GM12878 (cell line): ENCODE results near the gene CORO7. TPM values are rescaled to one million over a fixed set of nuclear protein-coding genes. Genes with fewer than 3 reads are reported as not detected.

Experiments used
- ATAC-seq: fragments of 200-7000 bp; cut with Tn5 transposase; 3 replicates; pipeline ENCODE4 v1.9.1; 2020; ENCODE audit warnings: mild to moderate bottlenecking, moderate library complexity
- BruUV-seq: library from RNA; stranded (reverse); fragments of 400-500 nt; replicated peaks from 2 replicates; lab custom pipeline; 2021; lab: Mats Ljungman, UMichigan
- CTCF ChIA-PET: fragments of 300-600 bp; sonication (Branson Sonifier 250); formaldehyde crosslinking; extraction: SDS; loops from one replicate; lab custom pipeline; 2021; ENCODE audit warnings: inconsistent platforms; lab: Yijun Ruan, JAX
- POLR2A ChIA-PET: fragments of 350-600 bp; formaldehyde crosslinking; extraction: SDS; loops from one replicate; lab custom pipeline; 2021; ENCODE audit warnings: inconsistent platforms; lab: Charles Lee
- RAD21 ChIA-PET: fragments of 300-600 bp; sonication (Branson Sonifier 250); formaldehyde crosslinking; loops from one replicate; lab custom pipeline; 2023; ENCODE audit warnings: antibody characterized with exemption; ENCODE audit not compliant: unreplicated experiment; lab: Charles Lee
- SMC1A ChIA-PET: fragments of 300-600 bp; sonication (Branson Sonifier 250); formaldehyde crosslinking; loops from one replicate; lab custom pipeline; 2023; ENCODE audit not compliant: unreplicated experiment, uncharacterized antibody; lab: Charles Lee
- DNase-seq: peaks from one replicate; pipeline ENCODE4 v3.0.0-alpha.2; 2011; ENCODE audit warnings: low read depth, low spot score
- FAIRE-seq: peaks from 3 replicates; lab custom pipeline; 2011; peaks lifted over from hg19 to GRCh38; lab: Jason Lieb, UNC
- H2AFZ ChIP-seq: 2 replicates; pipeline ENCODE4 v1.6.0; 2011; ENCODE audit warnings: low read depth, low read length, control low read depth; ENCODE audit not compliant: control insufficient read depth
- H3K27ac ChIP-seq: 2 replicates; pipeline ENCODE4 v1.5.1; 2011; ENCODE audit warnings: control low read depth; ENCODE audit not compliant: control insufficient read depth, insufficient read depth
- H3K27me3 ChIP-seq, 2 experiments: replicated peaks in 1 of 2; 2 replicates each; pipeline versions ENCODE4 v1.6.0 to v1.6.1; 2011; ENCODE audit warnings: low read length in 1 of 2; ENCODE audit not compliant: control insufficient read depth in 2 of 2, insufficient read depth in 2 of 2
- H3K36me3 ChIP-seq, 2 experiments: 2 replicates each; pipeline ENCODE4 v1.5.1; 2011; ENCODE audit warnings: low read length in 1 of 2; ENCODE audit not compliant: control insufficient read depth in 2 of 2, insufficient read depth in 2 of 2
- H3K4me1 ChIP-seq: 2 replicates; pipeline ENCODE4 v1.6.1; 2011; ENCODE audit warnings: mild to moderate bottlenecking, low read length, moderate library complexity, mixed read lengths; ENCODE audit not compliant: control insufficient read depth, insufficient read depth
- H3K4me2 ChIP-seq: 2 replicates; pipeline ENCODE4 v1.6.0; 2011; ENCODE audit warnings: control low read depth; ENCODE audit not compliant: control insufficient read depth, insufficient read depth
- H3K4me3 ChIP-seq: fragments of 200-600 bp; sonication (generic); 2 replicates; pipeline ENCODE4 v1.5.1; 2016
- H3K79me2 ChIP-seq: 2 replicates; pipeline ENCODE4 v1.6.0; 2011; ENCODE audit warnings: low read length; ENCODE audit not compliant: control insufficient read depth, insufficient read depth
- H3K9ac ChIP-seq: 2 replicates; pipeline ENCODE4 v1.8.0; 2011; ENCODE audit warnings: low read length, control low read depth, mixed read lengths; ENCODE audit not compliant: control insufficient read depth, insufficient read depth
- H3K9me3 ChIP-seq: replicated peaks from 3 replicates; pipeline ENCODE4 v1.5.1; 2011; ENCODE audit warnings: mild to moderate bottlenecking, low read length; ENCODE audit not compliant: control insufficient read depth, insufficient read depth
- H4K20me1 ChIP-seq: 2 replicates; pipeline ENCODE4 v1.6.0; 2011; ENCODE audit not compliant: control insufficient read depth, insufficient read depth
- CBX5 ChIP-seq: sonication (generic); IDR thresholded peaks from 2 replicates; pipeline ENCODE4 v1.6.1; 2016; ENCODE audit warnings: low read depth, moderate library complexity, mild to moderate bottlenecking, inconsistent platforms
- CHD2 ChIP-seq: IDR thresholded peaks from 2 replicates; pipeline ENCODE4 v1.6.1; 2011; ENCODE audit warnings: low read depth, low read length, improper control_type of control experiment, borderline replicate concordance
- GABPA ChIP-seq: IDR thresholded peaks from 2 replicates; pipeline ENCODE4 v1.6.1; 2014; ENCODE audit warnings: antibody characterized with exemption, low read depth, mild to moderate bottlenecking, inconsistent platforms
- NFYB ChIP-seq: IDR thresholded peaks from 2 replicates; pipeline ENCODE4 v1.6.1; 2011; ENCODE audit warnings: low read depth, mild to moderate bottlenecking, low read length, improper control_type of control experiment, moderate library complexity; ENCODE audit not compliant: insufficient read depth
- NR2F1 ChIP-seq: fragments of 450-650 bp; conservative IDR thresholded peaks from 2 replicates; pipeline ENCODE4 v1.6.1; 2017; ENCODE audit warnings: mild to moderate bottlenecking
- RELA ChIP-seq: fragments of 450-650 bp; IDR thresholded peaks from 2 replicates; pipeline ENCODE4 v1.8.0; 2014; ENCODE audit warnings: borderline replicate concordance; ENCODE audit not compliant: partially characterized antibody
- WGBS: methylation state at CpG from one replicate; pipeline ENCODE4 v1.1.6; 2016; ENCODE audit warnings: low lambda C conversion rate; ENCODE audit not compliant: insufficient replicate concordance, insufficient coverage; ENCODE audit errors: missing lambda C conversion rate; 5-methylcytosine and 5-hydroxymethylcytosine counted together
- in situ Hi-C: fragments of 300-500 bp; cut with MboI; formaldehyde crosslinking; loops from 9 replicates; pipeline ENCODE4 v1.14.3; 2018; ENCODE audit warnings: mixed read lengths
- intact Hi-C: fragments of 100-400 bp; cut with micrococcal nuclease; formaldehyde crosslinking; loops from one replicate; pipeline ENCODE4 v1.14.2; 2022; ENCODE audit not compliant: unreplicated experiment
- polyA plus RNA-seq, 11 experiments: library from polyadenylated mRNA; depleted of rRNA in 4 of 11; unstranded in 6 of 11; stranded (reverse) in 5 of 11; fragments of >200 nt; fragmentation: Nextera tagmentation in 4 of 11; fragmentation: Illumina TruSeq in 1 of 11; extraction: Ambion mirVana in 4 of 11; extraction: Trizol in 1 of 11; gene quantifications; 1 replicate in 1 of 11; 2 replicates in 10 of 11; pipeline versions ENCODE4 v1.2.1 to v1.2.3, GENCODE V29; 2011 to 2016; ENCODE audit warnings: inconsistent platforms in 2 of 11, missing spikeins in 2 of 11, low read depth in 1 of 11
- total RNA-seq, 4 experiments: library from RNA; depleted of rRNA in 3 of 4; stranded (reverse); fragments of >200 nt in 3 of 4; fragmentation: Illumina TruSeq in 1 of 4; extraction: Trizol in 1 of 4; gene quantifications; 2 replicates each; pipeline versions ENCODE4 v1.2.1 to v1.2.3, GENCODE V29; 2013 to 2021
- TF ChIP-seq, protein P1 (sequence below): fragments of 450-650 bp; IDR thresholded peaks from 2 replicates; pipeline ENCODE4 v1.6.1; 2017; ENCODE audit warnings: antibody characterized with exemption, mild to moderate bottlenecking, moderate library complexity
- TF ChIP-seq, protein P2 (sequence below): IDR thresholded peaks from 2 replicates; pipeline ENCODE4 v1.6.1; 2012; ENCODE audit warnings: low read depth, low read length, improper control_type of control experiment
- TF ChIP-seq, protein P3 (sequence below): fragments of 450-650 bp; IDR thresholded peaks from 2 replicates; pipeline ENCODE4 v1.6.1; 2017; ENCODE audit warnings: mild to moderate bottlenecking
- TF ChIP-seq, protein P4 (sequence below): fragments of 450-650 bp; IDR thresholded peaks from 2 replicates; pipeline ENCODE4 v1.6.1; 2017; ENCODE audit warnings: mild to moderate bottlenecking, moderate library complexity

The CORO7 gene
- total and polyA plus RNA-seq, 10 of the 15 experiments (the other 5 are each of a cell fraction or from before 2014, with no cell fraction given), result 0.64 to 89.2 (median 43.7) TPM

DNA sequence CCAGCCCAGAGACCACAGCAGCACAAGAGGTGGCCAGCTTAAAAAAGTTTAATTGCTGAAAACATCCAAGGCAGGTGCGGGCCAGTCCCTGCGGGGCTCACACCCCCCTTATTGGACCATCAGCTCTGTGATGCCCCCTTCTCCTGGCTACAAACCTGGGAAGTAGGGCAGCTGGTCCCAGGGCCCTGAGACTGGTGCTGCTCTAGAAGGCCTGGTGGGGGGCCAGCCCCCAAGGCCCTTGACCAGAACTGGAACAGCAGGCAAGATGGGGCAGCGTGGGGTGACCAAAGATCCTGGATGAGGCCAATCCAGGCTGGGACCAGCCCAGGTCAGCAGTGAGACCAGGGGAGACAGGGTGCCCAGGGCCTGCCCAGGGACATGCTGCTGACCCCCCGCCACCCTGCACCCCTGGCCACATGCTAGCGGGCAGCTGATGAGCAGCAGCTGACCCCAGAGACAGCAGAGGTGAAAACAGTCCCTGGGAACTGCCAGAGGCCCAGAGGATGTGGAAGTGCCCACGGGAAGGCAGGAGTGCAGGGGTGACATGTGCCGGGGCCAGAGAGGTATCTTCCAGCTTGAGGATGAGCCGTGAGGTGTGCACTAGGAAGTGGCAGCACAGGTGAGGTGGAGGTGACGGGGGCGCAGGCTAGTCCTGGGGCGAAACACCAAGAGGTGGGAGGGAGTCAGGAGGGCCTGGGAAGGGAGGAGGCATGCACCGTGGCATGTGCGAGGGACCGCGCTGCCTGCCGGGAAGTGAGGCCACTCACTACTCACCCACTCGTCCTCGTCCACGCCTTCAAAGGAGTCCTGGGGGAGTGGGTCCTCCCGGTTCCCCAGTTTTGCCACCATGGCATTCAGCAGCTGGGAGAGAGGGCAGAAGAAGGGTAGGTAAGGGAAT lies 61.6 kb downstream of the CORO7 start:
- H4K20me1 ChIP-seq, result no peaks in the 10 kb centered on the region
- H3K9ac ChIP-seq, result no peak overlapping the region
- ATAC-seq (no peak), DNase-seq (no peak), FAIRE-seq (no peak)
- no peaks in the 10 kb centered on the region for H3K9me3 ChIP-seq
- no peak overlapping the region for H2AFZ ChIP-seq
- 88% methylated on average over 17 of the region's 20 CpGs for WGBS
- RAD21 ChIA-PET, result no interaction called here
- H3K27me3 ChIP-seq, result no peaks in the 10 kb centered on the region
- H3K4me3 ChIP-seq, result no peak overlapping the region
- in situ Hi-C loops, result no loop called here
- H3K4me2 ChIP-seq, result no peak overlapping the region
- H3K79me2 ChIP-seq, result peaks cover 12% of the 10 kb centered on the region
- intact Hi-C loops, result loop anchor here (10.0 kb wide), 1 partner anchor 120 kb away; the partner anchor contains the start of genes HMOX2 and NMRAL1
- no peaks in the 10 kb centered on the region for H3K4me1 ChIP-seq
- no peak overlapping the region for H3K27ac ChIP-seq
- H3K36me3 ChIP-seq, result peaks cover 4 to 6% of the 10 kb centered on the region in 2 experiments; a peak in 3 of 4 replicates
- CTCF ChIA-PET, result interaction anchor here (2.4 kb wide), 1 partner anchor 101 kb away, joined by 6 read pairs; no protein-coding TSS in a partner anchor
- SMC1A ChIA-PET, result no interaction called here
- POLR2A ChIA-PET, result no interaction called here
- no TSS peak for BruUV-seq
- TF ChIP-seq, protein P1, sequence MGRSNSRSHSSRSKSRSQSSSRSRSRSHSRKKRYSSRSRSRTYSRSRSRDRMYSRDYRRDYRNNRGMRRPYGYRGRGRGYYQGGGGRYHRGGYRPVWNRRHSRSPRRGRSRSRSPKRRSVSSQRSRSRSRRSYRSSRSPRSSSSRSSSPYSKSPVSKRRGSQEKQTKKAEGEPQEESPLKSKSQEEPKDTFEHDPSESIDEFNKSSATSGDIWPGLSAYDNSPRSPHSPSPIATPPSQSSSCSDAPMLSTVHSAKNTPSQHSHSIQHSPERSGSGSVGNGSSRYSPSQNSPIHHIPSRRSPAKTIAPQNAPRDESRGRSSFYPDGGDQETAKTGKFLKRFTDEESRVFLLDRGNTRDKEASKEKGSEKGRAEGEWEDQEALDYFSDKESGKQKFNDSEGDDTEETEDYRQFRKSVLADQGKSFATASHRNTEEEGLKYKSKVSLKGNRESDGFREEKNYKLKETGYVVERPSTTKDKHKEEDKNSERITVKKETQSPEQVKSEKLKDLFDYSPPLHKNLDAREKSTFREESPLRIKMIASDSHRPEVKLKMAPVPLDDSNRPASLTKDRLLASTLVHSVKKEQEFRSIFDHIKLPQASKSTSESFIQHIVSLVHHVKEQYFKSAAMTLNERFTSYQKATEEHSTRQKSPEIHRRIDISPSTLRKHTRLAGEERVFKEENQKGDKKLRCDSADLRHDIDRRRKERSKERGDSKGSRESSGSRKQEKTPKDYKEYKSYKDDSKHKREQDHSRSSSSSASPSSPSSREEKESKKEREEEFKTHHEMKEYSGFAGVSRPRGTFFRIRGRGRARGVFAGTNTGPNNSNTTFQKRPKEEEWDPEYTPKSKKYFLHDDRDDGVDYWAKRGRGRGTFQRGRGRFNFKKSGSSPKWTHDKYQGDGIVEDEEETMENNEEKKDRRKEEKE, result no peak
- no peak for TF ChIP-seq CBX5
- TF ChIP-seq, protein P2, sequence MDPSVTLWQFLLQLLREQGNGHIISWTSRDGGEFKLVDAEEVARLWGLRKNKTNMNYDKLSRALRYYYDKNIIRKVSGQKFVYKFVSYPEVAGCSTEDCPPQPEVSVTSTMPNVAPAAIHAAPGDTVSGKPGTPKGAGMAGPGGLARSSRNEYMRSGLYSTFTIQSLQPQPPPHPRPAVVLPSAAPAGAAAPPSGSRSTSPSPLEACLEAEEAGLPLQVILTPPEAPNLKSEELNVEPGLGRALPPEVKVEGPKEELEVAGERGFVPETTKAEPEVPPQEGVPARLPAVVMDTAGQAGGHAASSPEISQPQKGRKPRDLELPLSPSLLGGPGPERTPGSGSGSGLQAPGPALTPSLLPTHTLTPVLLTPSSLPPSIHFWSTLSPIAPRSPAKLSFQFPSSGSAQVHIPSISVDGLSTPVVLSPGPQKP, result no peak
- TF ChIP-seq GABPA, result no peak
- TF ChIP-seq, protein P3, sequence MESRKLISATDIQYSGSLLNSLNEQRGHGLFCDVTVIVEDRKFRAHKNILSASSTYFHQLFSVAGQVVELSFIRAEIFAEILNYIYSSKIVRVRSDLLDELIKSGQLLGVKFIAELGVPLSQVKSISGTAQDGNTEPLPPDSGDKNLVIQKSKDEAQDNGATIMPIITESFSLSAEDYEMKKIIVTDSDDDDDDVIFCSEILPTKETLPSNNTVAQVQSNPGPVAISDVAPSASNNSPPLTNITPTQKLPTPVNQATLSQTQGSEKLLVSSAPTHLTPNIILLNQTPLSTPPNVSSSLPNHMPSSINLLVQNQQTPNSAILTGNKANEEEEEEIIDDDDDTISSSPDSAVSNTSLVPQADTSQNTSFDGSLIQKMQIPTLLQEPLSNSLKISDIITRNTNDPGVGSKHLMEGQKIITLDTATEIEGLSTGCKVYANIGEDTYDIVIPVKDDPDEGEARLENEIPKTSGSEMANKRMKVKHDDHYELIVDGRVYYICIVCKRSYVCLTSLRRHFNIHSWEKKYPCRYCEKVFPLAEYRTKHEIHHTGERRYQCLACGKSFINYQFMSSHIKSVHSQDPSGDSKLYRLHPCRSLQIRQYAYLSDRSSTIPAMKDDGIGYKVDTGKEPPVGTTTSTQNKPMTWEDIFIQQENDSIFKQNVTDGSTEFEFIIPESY, result no peak
- TF ChIP-seq NR2F1, result no peak
- no peak for TF ChIP-seq CHD2
- TF ChIP-seq, protein P4, sequence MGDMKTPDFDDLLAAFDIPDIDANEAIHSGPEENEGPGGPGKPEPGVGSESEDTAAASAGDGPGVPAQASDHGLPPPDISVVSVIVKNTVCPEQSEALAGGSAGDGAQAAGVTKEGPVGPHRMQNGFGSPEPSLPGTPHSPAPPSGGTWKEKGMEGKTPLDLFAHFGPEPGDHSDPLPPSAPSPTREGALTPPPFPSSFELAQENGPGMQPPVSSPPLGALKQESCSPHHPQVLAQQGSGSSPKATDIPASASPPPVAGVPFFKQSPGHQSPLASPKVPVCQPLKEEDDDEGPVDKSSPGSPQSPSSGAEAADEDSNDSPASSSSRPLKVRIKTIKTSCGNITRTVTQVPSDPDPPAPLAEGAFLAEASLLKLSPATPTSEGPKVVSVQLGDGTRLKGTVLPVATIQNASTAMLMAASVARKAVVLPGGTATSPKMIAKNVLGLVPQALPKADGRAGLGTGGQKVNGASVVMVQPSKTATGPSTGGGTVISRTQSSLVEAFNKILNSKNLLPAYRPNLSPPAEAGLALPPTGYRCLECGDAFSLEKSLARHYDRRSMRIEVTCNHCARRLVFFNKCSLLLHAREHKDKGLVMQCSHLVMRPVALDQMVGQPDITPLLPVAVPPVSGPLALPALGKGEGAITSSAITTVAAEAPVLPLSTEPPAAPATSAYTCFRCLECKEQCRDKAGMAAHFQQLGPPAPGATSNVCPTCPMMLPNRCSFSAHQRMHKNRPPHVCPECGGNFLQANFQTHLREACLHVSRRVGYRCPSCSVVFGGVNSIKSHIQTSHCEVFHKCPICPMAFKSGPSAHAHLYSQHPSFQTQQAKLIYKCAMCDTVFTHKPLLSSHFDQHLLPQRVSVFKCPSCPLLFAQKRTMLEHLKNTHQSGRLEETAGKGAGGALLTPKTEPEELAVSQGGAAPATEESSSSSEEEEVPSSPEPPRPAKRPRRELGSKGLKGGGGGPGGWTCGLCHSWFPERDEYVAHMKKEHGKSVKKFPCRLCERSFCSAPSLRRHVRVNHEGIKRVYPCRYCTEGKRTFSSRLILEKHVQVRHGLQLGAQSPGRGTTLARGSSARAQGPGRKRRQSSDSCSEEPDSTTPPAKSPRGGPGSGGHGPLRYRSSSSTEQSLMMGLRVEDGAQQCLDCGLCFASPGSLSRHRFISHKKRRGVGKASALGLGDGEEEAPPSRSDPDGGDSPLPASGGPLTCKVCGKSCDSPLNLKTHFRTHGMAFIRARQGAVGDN, result no peak
- TF ChIP-seq NFYB, result no peak
- TF ChIP-seq RELA, result no peak
